Measurements from ENCODE around the gene SPIRE2.
"Not testable (repeated sequence)": the region's sequence is repeated elsewhere in the genome, so short reads cannot be mapped to it uniquely, and the experiment has no call there.

SPIRE2 gene

DNA sequence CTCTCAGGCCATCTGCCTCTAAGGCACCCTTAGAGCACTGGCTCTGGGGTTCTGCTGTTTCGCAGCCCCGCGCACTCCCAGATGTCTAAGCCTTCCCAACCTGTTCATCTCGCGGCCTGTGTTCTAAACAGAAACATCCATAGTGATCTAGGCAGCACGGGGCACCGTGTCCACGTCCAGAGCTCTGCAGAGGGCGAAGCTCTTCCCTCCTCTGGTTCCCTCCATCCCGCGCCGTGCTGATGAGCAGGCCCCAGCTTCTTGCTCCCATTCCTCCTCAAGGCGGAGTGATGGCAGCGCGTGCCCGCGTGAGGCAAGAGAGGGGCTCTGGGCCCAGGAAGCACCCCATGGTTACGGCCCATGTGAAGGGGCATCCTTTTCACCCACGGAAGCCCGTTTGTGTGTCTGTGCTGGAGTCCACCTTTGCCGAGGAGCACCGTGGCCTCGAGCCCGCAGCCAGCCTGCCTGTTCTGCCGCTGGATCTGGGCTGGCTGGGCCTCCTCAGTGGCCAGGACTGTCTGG lies 3.6 kb downstream of the SPIRE2 start:
- no peak for FAIRE-seq
- no peak for DNase-seq (ENCODE audit: extremely low spot score, insufficient read length, low read depth)

DNA sequence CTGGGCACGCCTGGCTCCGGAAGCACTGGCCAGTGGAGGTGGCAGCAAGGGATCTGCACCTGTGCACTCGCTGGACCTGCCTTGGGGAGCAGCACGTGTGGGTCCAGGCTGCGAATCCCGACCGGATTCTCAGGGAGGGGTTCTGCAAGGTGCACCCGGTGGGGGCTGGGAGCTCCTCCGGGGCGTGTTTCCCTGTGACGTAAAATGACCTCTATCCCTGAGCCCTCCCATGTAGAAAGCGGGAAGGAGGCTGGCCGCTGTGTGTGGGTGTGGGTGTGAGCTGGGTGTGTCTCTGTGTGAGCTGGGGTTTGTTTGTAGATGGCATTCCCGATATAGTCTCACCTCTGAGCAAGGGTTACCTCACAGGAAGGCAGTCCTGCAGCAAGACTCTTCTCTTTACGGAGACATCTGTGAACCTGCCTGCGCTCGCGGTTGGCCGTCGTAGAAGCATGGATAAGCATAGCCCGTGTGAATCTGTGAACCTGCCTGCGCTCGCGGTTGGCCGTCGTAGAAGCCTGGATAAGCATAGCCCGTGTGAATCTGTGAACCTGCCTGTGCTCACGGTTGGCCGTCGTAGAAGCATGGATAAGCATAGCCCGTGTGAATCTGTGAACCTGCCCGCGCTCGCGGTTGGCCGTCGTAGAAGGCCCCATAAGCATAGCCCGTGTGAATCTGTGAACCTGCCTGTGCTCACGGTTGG lies 5.5 kb downstream of the SPIRE2 start:
- FAIRE-seq; DNase-seq (ENCODE audit: extremely low spot score, insufficient read length, low read depth): not testable (repeated sequence)

DNA sequence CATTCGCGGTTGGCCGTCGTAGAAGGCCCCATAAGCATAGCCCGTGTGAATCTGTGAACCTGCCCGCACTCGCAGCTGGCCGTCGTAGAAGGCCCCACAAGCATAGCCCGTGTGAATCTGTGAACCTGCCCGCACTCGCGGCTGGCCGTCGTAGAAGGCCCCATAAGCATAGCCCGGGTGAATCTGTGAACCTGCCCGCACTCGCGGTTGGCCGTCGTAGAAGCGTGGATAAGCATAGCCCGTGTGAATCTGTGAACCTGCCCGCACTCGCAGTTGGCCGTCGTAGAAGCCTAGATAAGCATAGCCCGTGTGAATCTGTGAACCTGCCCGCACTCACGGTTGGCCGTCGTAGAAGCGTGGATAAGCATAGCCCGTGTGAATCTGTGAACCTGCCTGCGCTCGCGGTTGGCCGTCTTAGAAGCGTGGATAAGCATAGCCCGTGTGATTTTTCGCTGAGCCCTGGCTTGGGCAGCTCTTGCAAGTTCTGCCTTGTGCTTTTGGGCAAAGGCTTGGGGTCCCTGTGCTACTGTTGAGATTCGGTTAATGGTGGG lies 6.6 kb downstream of the SPIRE2 start:
- not testable (repeated sequence) for DNase-seq (ENCODE audit: extremely low spot score, insufficient read length, low read depth); FAIRE-seq

DNA sequence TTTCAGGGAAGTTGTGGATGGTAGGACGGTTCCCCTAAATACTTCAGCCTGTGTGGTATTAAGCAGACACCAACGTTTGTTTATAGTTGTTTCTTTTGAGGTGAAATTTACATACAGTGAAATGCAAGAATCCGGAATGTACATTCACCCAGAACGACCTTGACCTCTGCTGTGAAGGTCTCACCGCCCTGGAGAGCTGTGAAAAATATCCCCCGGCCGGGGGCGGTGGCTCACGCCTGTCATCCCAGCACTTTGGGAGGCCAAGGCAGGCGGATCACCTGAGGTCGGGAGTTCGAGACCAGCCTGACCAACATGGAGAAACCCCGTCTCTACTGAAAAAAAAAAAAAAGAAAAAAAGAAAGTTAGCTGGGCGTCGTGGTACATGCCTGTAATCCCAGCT lies 8.2 kb downstream of the SPIRE2 start:
- FAIRE-seq; DNase-seq (ENCODE audit: extremely low spot score, insufficient read length, low read depth): not testable (repeated sequence)

DNA sequence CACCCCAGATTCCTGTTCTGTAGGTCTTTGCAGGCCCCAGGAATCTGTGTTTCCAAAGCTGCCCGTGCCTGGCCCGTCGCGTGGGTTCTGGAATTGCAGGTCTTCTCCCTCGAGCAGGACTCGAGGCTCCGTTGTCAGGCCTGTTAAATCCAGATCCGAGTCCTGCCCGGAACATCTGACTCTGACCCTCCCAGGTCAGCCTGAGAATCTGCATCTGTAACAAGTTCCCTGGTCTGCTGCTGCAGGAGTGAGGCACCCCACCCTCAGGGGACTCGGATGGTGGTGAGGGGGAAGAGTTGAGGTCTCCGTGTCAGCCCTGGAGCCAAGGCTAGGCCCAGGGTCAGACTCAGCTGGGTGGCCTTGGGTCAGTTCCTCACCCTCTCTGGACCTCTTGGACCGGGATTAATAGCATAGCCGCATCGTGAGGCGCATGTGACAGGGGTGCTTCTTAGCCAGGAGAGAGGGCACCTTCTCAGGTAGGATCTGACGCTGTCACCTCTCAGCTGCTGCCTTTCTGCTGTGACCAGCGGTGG lies 8.8 kb downstream of the SPIRE2 start:
- DNase-seq (ENCODE audit: extremely low spot score, insufficient read length, low read depth) (no peak), FAIRE-seq (no peak)

DNA sequence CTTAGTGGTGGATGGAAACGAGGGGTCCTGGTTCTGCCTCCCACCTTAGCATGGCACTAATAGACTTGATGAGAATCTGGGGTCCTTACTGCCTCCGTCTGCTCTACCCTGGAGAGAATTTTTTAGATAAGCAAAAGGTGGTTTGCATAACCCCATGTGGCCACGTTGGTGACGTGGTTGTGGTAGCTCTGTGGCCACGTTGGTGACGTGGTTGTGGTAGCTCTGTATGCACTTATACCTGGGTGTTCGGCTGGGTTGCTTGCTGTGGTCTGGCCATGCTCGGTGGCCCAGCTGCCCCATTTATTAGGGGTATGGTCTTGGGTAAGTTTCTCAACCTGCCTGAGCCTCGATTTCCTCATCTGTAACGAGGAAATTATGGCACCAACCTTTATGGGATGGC lies 13.0 kb downstream of the SPIRE2 start:
- peak; percentile 42 for FAIRE-seq

DNA sequence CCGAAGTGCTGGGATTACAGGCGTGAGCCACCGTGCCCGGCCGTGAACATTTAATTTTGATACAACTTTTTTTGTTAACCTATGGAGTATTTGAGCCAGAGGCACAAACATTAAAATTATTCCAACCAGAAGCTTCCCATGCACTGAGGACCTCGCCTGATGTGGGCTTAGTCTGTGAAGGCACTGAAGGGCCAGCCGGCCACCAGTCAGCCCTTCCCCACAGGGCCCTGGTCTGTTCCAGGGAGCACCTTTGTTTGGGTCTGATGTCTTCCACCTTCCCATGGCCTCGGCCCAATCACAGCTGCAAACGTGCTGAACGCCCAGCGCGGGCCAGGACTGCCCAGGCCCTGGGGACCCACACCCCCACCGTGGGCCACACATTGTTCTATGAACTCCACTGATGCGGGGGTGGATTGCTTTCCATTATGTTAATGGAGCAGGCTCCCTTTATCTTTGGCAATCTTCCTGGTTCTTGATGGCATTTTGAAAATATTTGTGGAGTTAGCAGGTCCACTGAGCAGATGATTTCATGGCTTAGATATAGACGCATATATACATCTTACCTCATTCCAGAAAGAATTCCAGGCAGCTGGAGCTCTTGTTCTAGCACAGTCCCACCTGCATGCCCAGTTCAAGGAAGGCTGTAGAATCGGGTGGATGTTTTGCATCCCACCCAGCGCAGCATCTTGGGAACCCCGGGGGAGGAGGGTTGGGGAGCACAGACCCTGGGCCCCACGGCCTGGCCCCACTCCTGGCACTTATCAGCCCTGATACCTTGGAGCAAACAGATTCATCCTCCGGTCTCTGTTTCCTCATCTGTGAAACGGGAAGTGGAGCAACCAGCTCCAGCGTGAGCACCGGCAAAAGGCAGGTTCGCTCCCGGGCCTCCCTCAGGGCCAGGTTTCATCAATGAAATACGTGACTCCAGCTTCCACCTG lies 14.5 kb downstream of the SPIRE2 start:
- FAIRE-seq: no peak
- no peak for DNase-seq (ENCODE audit: extremely low spot score, insufficient read length, low read depth)

More for the DNA sequence above, 13.0 kb downstream of the SPIRE2 start:
- no peak for DNase-seq (ENCODE audit: extremely low spot score, insufficient read length, low read depth)

DNA sequence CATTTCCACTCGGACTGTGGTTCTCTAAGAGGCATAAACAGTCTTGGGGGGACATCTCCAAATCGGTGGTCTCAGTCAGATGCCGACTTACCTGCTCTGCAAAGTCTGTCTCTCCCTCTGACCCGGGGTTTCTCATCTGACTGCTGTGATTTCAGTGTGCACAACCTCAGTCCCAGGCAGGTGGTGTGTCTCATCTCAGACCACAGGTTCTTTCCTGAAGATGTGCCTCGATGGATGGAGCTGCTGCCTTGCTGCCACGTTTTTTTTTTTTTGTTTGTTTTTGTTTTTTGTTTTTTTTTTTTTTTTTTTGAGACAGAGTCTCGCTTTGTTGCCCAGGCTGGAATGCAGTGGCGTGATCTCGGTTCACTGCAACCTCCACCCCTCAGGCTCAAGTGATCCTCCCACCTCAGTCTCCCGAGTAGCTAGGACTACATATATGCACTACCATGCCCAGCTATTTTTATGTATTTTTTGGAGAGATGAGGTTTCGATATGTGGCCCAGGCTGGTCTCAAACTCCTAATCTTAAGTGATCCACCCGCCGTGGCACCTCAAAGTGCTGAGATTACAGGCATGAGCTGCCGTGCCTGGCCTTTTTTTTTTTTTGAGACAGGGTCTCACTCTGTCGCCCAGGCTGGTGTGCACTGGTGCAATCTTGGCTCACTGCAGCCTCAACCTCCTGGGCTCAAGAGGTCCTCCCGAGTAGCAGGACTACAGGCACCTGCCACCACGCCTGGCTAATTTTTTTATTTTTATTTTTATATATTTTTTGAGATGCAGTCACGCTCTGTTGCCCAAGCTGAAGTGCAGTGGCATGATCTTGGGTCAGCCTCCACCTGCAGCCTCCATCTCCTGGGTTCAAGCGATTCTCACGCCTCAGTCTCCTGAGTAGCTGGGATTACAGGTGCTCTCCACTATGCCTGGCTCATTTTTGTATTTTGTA lies 15.4 kb downstream of the SPIRE2 start:
- DNase-seq (ENCODE audit: extremely low spot score, insufficient read length, low read depth) (no peak), FAIRE-seq (no peak)

DNA sequence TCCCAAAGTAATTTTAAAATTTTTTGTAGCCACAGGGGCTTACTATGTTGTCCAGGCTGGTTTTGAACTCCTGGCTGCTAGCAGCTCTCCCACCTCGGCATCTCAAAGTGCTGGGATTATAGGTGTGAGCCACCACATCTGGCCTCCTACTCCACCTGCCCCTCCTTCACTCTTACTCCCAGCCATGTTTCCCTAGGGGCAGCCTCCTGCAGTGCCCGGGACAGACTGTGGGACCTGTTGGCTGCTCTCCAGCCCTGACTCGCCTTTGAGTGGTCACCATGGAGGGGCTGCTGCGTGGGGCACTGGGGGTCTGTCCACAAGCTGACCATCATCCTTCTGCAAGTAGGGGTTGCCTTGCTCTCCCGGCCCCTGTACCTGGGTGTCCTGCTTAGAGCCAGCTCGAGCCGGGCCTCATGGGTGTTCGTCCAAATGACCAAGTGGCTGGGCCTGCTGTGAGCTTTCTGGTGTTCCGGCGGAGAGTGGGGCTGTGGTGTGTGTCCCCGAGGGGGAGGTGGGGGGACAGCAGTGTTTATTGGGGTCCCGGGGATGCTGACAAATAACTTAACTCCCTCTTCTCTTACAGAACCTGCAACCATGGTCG lies 16.6 kb downstream of the SPIRE2 start:
- FAIRE-seq (no peak), DNase-seq (ENCODE audit: extremely low spot score, insufficient read length, low read depth) (no peak)

DNA sequence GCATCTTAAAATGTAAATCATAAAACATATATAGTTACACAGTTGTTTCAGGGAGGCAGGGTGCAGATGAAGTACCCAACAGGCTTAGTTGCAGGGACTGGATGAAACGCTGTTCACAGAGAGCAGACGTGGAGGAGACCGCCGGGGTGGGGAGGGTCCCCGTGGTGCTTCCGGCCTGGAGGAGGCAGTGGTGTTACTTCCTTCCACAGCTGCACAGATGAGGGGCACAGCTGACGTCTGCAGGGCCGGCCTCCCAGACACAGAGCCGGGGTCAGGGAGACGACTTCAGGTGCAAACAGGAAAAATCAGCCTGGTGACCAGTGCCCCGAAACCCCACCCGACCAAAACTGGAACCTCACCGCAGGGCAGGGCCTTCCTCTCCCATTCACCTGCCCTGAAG lies 17.1 kb downstream of the SPIRE2 start:
- no peak for DNase-seq (ENCODE audit: extremely low spot score, insufficient read length, low read depth)
- no peak for FAIRE-seq

DNA sequence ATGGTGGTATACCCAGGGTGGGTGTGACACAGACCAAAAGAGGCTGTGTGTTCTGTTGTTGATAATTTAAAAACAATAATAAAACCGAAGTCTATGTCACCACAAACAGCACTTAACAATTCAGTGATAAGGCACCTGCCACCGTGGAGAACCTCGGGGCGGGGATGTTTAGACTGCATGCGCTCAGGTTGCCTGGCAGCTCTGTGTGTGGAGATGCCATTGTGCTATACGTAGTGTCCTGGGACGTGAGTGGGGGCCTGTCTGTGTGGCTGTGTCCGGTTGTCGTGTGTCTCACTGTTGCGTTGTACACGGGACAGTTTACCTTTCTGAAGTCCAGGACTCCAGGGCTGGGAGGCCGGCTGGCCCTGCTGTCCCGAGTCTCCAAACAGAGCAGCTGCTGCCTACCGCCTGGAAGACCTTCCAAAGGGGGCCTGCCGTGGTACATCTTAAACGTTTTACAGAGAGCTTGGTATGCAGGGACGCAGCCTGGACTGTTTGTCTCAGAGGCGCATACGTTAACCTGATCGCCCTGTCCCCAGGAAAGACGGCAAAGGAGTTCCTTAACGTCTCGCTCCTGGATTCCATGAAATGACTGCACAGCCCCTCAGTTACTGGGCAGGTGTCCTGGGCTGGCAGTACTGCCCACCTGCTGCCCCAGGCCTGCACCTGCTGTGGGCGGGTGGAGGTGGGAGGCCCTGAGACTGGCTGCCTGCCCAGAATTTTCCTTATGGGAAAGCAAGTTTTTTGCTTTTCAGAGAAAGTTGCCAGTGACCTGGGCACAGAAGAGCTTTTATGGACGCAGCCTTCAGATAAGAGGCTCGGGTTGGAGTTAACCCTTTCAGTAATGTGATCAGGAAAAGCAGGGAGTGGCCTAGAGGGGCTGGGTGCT lies 19.0 kb downstream of the SPIRE2 start:
- no peak for DNase-seq (ENCODE audit: extremely low spot score, insufficient read length, low read depth)
- FAIRE-seq: no peak

DNA sequence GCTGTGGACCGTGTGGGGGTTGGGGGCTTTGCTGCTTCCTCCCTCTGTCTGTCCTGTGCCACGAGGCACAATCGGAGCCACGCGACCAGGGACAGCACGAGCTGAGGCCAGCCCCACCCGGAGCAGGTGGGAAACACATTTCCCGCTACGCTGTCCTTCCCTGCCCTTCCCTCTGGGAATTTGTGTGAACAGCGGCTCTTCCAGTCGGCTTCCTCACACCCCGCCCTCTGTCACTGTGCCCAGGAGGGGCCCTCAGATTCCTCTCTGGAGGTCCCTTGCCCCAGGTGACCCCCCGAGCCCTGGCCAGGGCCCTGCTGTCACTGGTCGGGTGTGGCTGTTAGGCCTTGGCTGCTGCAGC lies 19.6 kb downstream of the SPIRE2 start:
- FAIRE-seq (no peak), DNase-seq (ENCODE audit: extremely low spot score, insufficient read length, low read depth) (no peak)

DNA sequence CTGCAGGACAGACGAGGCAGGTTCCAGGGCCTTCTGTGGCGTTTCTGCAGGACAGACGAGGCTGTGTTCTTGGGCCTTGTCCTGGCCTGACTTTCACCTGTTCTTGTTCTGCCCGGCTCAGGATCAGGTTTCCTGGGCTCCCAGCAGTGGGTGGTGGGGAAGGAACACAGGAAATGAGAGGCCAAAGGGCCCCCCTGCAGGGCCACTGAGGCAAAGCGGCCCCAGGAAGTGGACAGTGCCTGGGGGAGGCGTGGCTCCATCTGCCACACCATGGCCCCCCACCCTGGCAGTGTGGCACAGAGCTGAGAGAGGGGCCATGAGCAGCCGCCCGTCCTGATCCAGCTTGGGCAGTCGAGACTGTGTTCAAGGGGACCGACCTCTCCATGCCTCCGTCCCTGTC lies 20.7 kb downstream of the SPIRE2 start:
- no peak for DNase-seq (ENCODE audit: extremely low spot score, insufficient read length, low read depth)
- FAIRE-seq: no peak

DNA sequence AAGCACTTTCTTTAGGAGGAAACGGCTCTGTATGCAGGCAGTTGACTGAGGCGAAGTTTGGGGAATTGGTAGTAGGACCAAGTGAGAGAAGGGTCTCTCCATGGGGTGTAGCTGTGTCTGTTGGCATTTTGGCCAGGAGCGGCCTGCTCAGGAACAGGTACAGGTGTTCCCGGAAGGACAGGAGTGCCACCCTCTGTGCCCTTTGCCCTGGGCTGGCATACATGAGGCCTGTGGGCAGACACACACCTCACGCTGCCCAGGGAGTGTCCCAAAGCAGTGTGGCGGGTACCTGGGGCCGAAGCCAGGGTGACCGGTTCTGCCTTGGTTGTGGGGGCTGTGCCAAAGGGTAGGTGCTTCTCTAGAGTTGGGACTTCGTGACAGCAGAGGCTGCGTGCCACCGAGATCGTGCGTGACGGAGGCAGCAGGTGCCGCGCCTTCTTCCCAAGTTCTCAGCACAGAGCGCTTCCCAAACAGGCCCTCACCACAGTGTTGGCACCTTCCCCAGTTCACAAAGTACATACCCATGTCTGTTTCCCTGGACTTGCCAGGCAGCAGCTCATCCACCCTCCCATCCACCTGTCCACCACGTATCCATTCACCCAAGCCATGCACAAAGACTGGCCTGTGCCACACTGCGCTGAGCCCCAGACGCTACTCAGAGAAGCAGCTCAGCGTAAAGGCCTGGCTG lies 25.2 kb downstream of the SPIRE2 start:
- DNase-seq (ENCODE audit: extremely low spot score, insufficient read length, low read depth): no peak
- FAIRE-seq: no peak

DNA sequence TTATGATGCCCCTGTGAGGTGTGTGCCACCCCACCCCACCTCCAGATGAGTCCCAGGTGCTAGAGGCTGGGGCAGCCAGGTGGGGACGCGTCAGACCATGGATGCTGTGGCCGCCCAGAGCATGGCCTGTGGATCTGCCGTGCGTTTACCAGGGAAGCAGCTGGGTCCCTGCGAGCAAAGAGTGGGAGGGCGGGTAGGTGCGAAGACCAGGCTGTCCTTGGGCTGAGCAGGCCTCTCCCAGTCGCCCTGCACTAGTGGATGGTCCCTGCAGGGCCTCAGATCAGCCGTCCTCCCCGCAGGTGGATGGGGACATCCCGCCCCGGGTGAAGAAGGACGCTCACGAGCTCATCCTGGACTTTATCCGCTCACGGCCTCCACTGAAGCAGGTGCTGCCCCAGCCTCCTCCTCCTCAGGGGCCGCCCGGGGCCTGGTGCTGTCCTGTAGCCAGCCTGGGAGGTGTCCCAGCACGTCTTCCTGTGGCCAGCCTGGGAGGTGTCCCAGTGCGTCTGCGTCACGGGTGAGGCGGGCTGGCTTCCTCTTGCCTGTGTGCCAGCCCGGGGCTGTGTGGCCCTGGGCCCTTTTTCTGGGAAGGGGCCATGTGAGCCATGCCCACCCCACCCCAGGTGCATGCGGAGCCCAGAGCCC lies 27.1 kb downstream of the SPIRE2 start:
- FAIRE-seq (no peak), DNase-seq (ENCODE audit: extremely low spot score, insufficient read length, low read depth) (no peak)

DNA sequence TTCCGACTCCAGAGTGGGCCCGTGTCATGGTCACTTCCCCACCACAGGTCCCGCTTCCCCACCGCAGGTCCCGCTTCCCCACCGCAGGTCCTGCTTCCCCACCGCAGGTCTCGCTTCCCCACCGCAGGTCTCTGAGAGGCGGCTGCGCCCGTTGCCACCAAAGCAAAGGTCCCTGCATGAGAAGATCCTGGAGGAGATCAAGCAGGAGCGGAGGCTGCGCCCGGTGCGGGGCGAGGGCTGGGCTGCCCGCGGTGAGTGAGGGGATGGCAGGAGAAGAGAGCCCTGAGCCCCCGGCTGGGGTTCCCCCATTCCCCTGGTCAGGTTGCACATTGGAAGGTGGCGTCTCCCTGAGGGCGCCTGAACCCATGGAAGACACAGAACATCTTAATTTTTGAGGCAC lies 27.7 kb downstream of the SPIRE2 start:
- FAIRE-seq (no peak), DNase-seq (ENCODE audit: extremely low spot score, insufficient read length, low read depth) (no peak)

DNA sequence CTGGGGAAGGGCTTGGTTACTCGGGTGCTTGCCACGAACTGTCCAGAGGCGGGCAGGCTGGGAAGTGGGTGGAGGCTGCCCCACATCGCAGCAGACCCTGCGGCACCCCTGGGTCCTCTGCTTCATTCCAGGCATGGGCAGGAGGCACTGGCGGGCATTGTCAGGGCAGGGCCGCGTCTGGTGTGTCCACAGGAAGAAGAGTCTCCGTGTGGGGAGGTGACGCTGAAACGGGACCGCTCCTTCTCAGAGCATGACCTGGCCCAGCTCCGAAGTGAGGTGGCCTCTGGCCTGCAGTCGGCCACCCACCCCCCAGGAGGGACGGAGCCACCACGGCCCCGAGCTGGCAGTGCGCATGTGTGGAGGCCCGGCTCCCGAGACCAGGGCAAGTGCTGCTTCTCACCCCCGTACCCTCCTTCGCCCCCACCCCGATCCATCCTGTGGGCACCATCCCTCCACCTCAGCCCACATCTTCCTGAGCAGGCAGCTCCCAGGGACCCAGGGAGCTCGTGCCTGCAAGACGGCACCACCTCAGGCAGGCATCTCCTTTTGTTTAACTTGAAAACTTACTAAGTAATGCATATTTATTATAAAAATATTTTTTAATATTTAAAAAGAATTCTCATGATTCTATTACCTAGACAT lies 30.8 kb downstream of the SPIRE2 start:
- FAIRE-seq (no peak), DNase-seq (ENCODE audit: extremely low spot score, insufficient read length, low read depth) (no peak)

Data from GM18507 (cell line).